Fibroblast of skin of left biceps (primary cell): ENCODE data around the gene HINFP.
A peak's percentile ranks its signal among the peaks of the same experiment; 100 is the strongest.
"Not testable (repeated sequence)": the region's sequence is repeated elsewhere in the genome, so short reads cannot be mapped to it uniquely, and the experiment has no call there.

Experiments used
- DNase-seq, 2 experiments: peaks; one replicate each; pipeline ENCODE4 v3.0.0-alpha.2; 2013; ENCODE audit warnings: low read depth in 2 of 2

Gene HINFP

GRCh38 chr11:119100246-119100970, 21.0 kb upstream of the HINFP start:
- no peak for DNase-seq

- no peak for DNase-seq
Measured at GRCh38 chr11:119100994-119101758, 20.2 kb upstream of the HINFP start.

- peak; percentile 91 to 93 for DNase-seq
Measured at GRCh38 chr11:119101759-119102423, 19.5 kb upstream of the HINFP start, which contains the start of gene DPAGT1. TSS of gene DPAGT1 (minus strand) at chr11:119101853. CDS start at chr11:119101655, 198 bp downstream.

GRCh38 chr11:119103161-119103664, 18.2 kb upstream of the HINFP start:
- not testable (repeated sequence) for DNase-seq

- no peak for DNase-seq
Measured at GRCh38 chr11:119103793-119104192, 17.6 kb upstream of the HINFP start.

- peak; percentile 63 to 76 for DNase-seq
Measured at GRCh38 chr11:119106564-119107537, 14.5 kb upstream of the HINFP start, which contains the start of gene C2CD2L. TSS of gene C2CD2L (plus strand) at chr11:119107344. CDS start at chr11:119107742, 398 bp downstream.

GRCh38 chr11:119107538-119108145, 13.7 kb upstream of the HINFP start:
- DNase-seq: no peak

GRCh38 chr11:119108146-119108856, 13.1 kb upstream of the HINFP start:
- no peak for DNase-seq

GRCh38 chr11:119108857-119109221, 12.5 kb upstream of the HINFP start:
- no peak for DNase-seq

GRCh38 chr11:119109843-119110242, 11.5 kb upstream of the HINFP start:
- DNase-seq: no peak

- DNase-seq: no peak
Measured at GRCh38 chr11:119110439-119110838, 10.9 kb upstream of the HINFP start.

GRCh38 chr11:119111361-119111925, 9.9 kb upstream of the HINFP start:
- no peak for DNase-seq

GRCh38 chr11:119112314-119113020, 8.9 kb upstream of the HINFP start:
- no peak for DNase-seq

GRCh38 chr11:119113716-119114115, 7.7 kb upstream of the HINFP start:
- no peak for DNase-seq

- no peak for DNase-seq
Measured at GRCh38 chr11:119114351-119114750, 7.0 kb upstream of the HINFP start.

- DNase-seq: no peak
Measured at GRCh38 chr11:119115484-119116234, 5.7 kb upstream of the HINFP start.

- no peak for DNase-seq
Measured at GRCh38 chr11:119116235-119116594, 5.2 kb upstream of the HINFP start.

- DNase-seq: no peak
Measured at GRCh38 chr11:119116601-119117000, 4.8 kb upstream of the HINFP start.
